Embryonic facial prominence (tissue), 1 donor: ENCODE results near the gene ALDH3A1.

Source experiments
- DNase-seq: peaks from one replicate; pipeline ENCODE4 v3.0.0-alpha.2; 2016; ENCODE audit errors: extremely low spot score

The ALDH3A1 gene

GRCh38 chr17:19741832-19742457 lies 6.2 kb downstream of the ALDH3A1 start:
- DNase-seq, result no peak

GRCh38 chr17:19740933-19741332 lies 7.2 kb downstream of the ALDH3A1 start:
- DNase-seq, result no peak

- no peak for DNase-seq
Measured at GRCh38 chr17:19739241-19740201, 8.6 kb downstream of the ALDH3A1 start.

GRCh38 chr17:19738757-19739156 lies 9.3 kb downstream of the ALDH3A1 start:
- DNase-seq, result no peak

- no peak for DNase-seq
Measured at GRCh38 chr17:19738073-19738449, 10.0 kb downstream of the ALDH3A1 start.

- no peak for DNase-seq
Measured at GRCh38 chr17:19737305-19738072, 10.6 kb downstream of the ALDH3A1 start.

GRCh38 chr17:19736071-19736470 lies 12.0 kb downstream of the ALDH3A1 start:
- DNase-seq, result no peak

GRCh38 chr17:19733953-19734526 lies 14.1 kb downstream of the ALDH3A1 start:
- no peak for DNase-seq

- DNase-seq, result no peak
Measured at GRCh38 chr17:19731626-19732025, 16.5 kb downstream of the ALDH3A1 start.

GRCh38 chr17:19730843-19731242 lies 17.3 kb downstream of the ALDH3A1 start:
- DNase-seq, result no peak

- DNase-seq, result no peak
Measured at GRCh38 chr17:19729900-19730299, 18.2 kb downstream of the ALDH3A1 start.

- DNase-seq, result no peak
Measured at GRCh38 chr17:19728084-19728495, 20.0 kb downstream of the ALDH3A1 start.

GRCh38 chr17:19727501-19728078 lies 20.5 kb downstream of the ALDH3A1 start:
- DNase-seq, result peak; percentile 39

GRCh38 chr17:19726631-19727376 lies 21.3 kb downstream of the ALDH3A1 start:
- DNase-seq, result no peak

GRCh38 chr17:19725486-19725885 lies 22.6 kb downstream of the ALDH3A1 start:
- DNase-seq, result no peak

GRCh38 chr17:19724501-19725420 lies 23.3 kb downstream of the ALDH3A1 start:
- DNase-seq, result no peak

GRCh38 chr17:19723964-19724363 lies 24.1 kb downstream of the ALDH3A1 start:
- DNase-seq, result no peak

GRCh38 chr17:19720631-19721426 lies 27.3 kb downstream of the ALDH3A1 start:
- DNase-seq, result no peak

- DNase-seq, result no peak
Measured at GRCh38 chr17:19720210-19720475, 28.0 kb downstream of the ALDH3A1 start.
